ENCODE data around the gene ABCA13.
A peak's percentile ranks its signal among the peaks of the same experiment; 100 is the strongest.

The ABCA13 gene

DNA sequence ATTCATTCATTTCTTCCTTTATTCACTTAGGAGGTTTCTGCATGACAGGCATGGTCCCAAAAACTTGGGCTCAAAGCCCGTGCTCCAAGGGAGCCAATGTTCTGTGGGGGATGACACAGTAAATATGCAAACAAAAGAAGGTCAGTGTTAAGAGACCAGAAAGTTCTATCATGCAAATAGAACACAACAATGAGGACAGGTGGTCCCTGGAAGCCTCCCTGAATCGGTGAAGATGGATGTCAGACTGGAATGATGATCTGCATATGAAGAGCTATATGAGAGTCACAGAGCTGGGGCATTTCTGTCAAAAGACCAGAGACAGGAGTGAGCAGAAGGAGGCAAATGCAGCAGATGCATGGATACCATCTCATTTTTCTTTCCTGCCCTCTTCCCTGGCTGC is 129.0 kb downstream of the ABCA13 start:
- no peak for DNase-seq

DNA sequence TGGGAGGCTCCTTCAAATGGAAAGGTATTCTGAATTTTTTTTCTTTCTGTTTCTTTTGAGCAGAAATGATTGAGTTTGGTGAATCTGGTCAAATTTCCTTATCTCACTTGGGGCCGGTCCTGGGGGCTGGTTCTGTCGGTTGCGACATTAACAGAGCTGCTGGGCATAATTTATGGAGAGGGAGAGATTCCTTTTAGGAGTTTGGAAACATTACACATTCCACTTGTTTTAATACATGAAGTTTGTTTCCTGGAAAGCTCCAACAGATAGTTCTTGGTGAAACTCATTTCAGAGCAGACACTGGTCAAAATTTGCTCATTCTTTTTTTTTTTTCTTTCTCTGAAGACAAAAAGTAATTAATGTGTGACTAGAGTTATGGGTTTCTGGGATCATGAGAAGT is 129.9 kb downstream of the ABCA13 start:
- no peak for DNase-seq

DNA sequence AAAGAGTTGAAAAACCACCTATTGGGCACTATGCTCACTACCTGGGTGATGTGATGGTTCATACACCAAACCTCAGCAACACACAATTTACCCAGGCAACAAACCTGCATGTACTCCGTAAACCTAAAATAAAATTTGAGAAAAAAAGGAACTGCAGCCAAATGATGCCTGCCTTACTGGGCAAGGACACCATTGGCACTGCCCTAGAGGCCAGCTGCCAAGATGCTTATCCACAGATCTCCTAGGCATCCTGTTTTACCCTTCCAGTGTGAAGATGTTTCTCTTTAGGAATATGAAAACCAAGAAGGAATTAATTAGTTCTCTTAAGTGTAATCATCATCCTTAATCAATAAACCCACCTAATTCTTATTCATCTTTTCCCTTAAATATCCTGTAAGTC is 133.4 kb downstream of the ABCA13 start:
- no peak for DNase-seq

GRCh38 chr7:48305661-48306060 is 134.4 kb downstream of the ABCA13 start:
- DNase-seq = peak; percentile 11

DNA sequence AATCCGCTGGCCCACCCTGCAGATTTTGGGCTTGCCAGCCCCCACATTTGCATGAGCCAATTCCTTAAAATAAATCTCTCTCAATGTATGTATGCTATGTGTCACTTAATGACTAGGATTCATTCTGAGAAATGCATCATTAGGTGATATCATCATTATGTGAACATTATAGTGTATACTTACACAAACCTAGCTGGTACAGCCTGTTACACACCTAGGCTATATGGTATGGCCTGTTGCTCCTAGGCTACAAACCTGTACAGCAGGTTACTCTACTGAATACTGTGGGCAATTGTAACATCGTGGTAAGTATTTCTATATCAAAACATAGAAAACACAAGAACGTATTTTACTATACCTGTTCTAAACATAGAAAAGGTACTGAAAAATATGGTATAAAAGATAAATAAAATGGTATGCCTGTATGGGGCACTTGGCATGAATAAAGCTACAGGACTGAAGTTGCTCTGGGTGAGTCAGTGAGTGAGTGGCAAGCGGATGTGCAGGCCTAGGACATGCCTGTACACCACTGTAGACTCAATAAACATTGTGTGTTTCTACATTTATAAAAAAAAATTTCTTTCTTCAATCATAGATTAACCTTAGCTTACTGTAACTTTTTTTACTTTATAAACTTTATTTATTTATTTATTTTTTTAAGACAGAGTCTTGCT is 135.9 kb downstream of the ABCA13 start:
- DNase-seq = no peak

DNA sequence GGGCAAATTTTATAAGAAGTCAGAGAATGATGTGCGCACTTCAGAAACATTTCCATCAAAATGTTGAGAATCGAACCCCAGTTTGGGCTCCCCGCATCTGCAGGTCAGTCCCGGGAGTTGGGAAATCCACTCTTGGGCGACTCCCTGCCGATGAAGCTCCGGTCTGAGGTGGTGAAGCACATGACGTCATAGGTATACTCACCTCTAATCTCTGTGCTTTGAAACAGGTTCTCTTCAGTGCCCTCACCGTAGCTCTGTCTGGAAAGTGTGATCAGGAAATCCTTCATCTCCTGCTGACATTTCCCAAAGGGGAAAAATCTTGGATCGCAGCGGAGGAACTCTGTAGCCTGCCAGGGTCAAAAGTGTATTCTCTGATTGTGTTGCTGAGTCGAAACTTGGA is 138.5 kb downstream of the ABCA13 start:
- DNase-seq = no peak

DNA sequence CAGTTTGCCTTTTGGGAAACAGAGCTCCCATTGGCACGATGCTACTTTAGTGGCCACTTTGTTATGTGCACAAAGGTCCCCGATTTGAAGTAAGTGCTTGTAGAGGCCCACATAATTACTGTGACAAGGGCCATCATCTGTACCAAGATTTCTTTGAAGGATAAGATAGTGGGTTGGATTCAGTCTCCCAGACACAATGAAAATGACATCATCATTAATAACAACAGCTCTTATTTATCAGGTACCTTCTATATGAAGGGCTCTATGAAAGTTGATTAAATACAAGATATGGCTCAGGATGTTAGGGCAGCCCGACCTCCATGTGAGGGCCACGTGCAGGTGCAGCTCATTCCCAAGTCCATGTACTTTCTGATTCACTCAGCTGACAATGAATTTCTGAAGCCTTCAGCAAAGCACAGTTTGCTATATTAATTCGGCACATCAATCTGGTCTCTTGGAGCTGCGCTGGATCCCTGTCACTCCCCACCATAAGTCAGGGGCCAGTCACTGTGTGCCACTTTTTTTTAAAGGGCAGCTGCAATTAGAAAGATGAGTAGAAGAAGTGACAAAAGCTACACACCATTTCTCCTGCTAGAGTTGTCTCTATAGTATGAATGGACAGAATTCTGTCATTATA is 140.3 kb downstream of the ABCA13 start:
- no peak for DNase-seq

DNA sequence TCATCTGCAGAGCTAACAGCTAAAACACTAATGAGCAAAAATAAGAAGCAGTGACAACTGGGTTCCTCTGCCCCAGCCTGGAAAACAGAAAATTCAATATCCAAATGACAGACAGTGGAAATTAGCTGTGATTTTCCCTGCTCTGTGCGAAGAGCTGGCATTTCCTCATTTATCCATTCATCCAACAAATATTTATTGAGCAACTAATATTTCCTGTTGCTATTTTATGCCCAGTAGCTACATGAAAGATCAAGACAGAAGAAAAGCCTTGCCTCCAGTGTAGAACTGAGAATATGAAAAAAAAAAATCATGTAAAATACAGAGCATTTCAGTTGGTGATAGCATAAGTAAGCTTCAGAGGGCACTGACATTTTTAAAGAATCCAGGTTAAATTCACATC is 140.9 kb downstream of the ABCA13 start:
- no peak for DNase-seq

GRCh38 chr7:48316768-48317167 is 145.5 kb downstream of the ABCA13 start:
- no peak for DNase-seq

DNA sequence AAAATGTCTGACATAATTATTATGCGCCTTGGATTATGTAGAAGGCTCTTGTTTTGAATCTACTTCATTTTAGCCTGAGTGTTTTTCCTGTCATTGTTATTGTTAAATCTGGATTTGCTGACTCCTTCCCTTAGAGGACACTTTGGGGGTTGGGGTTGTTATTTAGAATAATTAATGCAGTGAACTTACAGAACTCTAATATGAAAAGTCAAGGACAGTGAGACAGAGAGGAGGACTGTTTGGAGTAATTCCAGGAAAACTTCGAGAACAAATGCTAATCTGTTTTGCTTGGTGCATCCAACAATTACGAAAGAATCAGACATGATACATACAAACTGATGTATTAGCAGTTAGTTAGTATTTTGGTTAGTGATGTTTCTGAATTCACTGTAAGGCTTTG is 146.1 kb downstream of the ABCA13 start:
- no peak for DNase-seq

- no peak for DNase-seq
Observed at GRCh38 chr7:48321319-48322010, 150.2 kb downstream of the ABCA13 start.

- no peak for DNase-seq
Observed at GRCh38 chr7:48337012-48337621, 165.9 kb downstream of the ABCA13 start.

DNA sequence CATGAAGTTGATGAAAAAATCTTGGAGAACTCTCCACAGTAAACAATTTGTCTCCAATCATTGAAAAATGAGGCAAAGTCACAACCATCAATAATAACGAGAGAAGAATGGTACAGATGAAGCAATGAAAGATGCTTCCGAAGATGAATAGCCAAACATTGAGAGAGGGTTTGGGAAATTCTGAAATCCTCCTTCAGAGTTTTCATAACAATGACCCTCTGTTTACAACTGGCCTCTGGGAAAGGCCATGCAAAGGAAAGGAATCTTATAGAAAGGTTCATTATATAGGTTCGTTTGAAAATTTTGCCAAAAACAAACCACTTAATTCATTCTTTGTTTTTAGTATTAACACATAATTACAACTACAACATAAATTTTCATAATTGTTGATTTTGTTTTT is 166.5 kb downstream of the ABCA13 start:
- DNase-seq = no peak

DNA sequence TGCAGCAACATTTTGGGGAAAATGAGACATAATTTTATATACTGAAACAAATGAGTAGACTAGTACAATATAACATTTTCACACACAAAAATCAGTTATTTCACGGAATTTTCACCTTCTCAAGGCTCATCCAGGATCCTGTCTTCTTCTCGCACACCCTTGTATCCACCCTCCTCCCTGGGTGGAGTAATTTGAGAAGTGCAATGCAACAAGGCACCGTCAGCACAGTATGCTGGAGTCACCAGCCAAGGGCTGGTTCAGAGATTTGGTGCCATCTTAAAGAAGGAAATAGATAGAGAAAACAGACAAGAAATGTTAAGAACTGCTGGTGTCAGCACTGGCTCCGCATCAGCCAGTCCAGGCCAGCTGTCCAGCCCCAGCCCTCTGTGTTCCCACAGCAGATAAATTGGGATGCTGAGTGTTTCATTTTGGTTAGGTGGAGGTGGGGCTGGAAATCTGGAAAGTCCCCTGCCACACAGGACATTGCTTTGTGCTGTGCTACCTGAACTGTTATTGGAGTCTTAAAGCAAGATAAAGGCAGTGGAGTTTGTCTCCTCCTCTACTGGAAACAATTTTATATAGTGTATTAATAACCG is 176.1 kb downstream of the ABCA13 start:
- no peak for DNase-seq

DNA sequence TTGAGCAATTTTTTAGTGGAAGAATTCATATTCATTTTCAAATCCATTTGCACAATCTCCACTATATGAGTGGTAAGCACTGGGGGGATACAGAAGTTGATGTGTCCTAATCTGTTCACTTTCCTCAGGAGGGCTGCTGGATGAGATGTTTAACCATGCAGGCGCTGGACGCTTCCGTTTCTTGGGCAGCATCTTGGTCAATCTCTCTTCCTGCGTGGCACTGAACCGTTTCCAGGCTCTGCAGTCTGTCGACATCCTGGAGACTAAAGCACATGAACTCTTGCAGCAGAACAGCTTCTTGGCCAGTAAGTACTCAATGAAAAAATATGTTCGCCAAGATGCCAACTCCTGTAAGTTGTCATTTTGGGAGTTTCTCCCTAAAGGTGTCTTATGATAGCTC is 179.3 kb downstream of the ABCA13 start:
- DNase-seq = no peak

GRCh38 chr7:48351900-48352299 is 180.6 kb downstream of the ABCA13 start:
- no peak for DNase-seq

- no peak for DNase-seq
Observed at GRCh38 chr7:48355346-48355745, 184.1 kb downstream of the ABCA13 start.

DNA sequence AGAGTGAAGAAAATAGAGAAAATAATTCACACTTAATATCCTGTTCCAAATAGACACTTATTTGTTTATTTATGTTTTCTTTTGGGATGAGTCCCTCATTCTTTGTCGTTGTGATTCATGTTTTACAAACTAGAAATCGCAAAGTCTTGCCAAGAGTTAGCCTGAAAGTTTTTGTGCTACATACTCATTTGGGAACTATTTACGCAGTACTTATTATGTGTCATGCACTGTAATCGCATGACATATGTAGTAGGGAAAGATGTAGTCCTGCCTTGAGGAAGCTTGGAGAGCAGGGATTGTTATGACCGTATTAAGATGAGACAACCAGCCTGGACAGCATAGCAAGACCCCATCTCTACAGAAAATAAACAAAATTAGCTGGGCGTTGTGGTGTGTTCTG is 189.3 kb downstream of the ABCA13 start:
- no peak for DNase-seq

DNA sequence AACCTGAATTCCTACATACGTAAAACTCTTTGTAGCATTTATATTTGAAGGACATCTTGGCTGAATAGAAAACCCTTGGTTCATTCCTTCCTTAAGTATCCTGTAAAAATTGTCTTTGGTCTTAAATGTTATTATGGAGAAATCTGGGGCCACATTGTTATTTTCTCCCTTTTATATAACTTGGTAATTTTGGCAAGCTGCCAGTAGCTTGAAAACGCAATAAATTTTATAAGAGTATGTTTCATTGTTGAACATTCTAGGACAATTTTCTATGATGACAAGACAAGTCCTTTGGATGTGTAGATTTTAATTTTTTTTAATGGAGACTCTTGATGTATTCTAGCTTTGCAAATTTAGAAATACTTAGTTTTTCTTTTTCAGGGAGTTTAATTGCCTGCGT is 191.9 kb downstream of the ABCA13 start:
- no peak for DNase-seq

DNA sequence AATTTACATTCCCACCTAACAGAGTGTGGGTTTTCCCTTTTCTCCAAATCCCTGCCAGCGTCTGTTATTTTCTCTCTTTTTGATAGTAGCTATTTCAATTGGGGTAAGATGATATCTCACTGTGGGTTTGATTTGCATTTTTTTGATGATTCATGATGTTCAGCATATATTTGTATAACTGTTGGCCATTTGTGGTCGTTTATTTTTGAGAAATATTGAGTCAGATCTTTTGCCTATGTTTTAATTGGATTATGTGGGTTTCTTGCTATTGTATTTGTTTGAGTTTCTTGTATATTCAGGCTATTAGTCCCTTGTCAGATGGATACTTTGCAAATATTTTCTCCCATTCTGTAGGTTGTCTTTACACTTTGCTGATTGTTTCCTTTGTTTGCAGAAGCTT is 193.8 kb downstream of the ABCA13 start:
- no peak for DNase-seq

GRCh38 chr7:48366096-48366495 is 194.8 kb downstream of the ABCA13 start:
- DNase-seq = no peak

GRCh38 chr7:48376263-48376662 is 205.0 kb downstream of the ABCA13 start:
- no peak for DNase-seq

DNA sequence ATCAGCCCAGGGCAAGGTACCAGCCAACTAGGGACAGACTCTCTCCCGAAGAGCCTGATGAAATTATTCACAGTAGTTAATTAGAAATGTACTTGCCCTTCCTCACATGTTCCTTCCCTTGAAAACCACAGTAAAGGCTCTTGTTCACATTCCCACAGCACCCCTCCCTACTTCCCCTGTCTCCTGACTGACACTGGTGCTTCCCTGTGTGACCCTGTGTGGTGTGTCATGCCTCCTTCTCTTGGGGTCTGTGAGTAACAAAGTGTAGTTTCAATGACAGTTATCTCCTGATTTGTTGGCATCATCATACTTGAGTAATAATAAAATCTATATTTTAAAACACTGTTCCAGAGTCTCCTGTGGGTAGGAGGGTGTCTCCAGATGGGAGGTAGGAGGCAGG is 209.7 kb downstream of the ABCA13 start:
- no peak for DNase-seq

GRCh38 chr7:48381571-48381970 is 210.3 kb downstream of the ABCA13 start:
- DNase-seq = no peak

Measured in NCI-H69 (cell line).